H4 (cell line): ENCODE data around the gene MPL. TPM values are rescaled to one million over a fixed set of nuclear protein-coding genes. Genes with fewer than 3 reads are reported as not detected.
A peak's percentile ranks its signal among the peaks of the same experiment; 100 is the strongest.
"Not testable (repeated sequence)": the region's sequence is repeated elsewhere in the genome, so short reads cannot be mapped to it uniquely, and the experiment has no call there.

Experiments used
- DNase-seq: peaks from one replicate; pipeline ENCODE4 v3.0.0-alpha.2; 2015; ENCODE audit warnings: low spot score
- total RNA-seq: library from RNA; depleted of rRNA; stranded (reverse); fragments of >200 nt; shearing (Covaris generic); gene quantifications from 2 replicates; pipeline ENCODE4 v1.2.3, GENCODE V29; 2014; rRNA removed

The MPL gene
- total RNA-seq, 1 experiment from 2014 or later, result not detected

- no peak for DNase-seq
Observed at GRCh38 chr1:43377831-43378230, 40.2 kb downstream of the MPL start.

GRCh38 chr1:43379476-43379875 lies 41.9 kb downstream of the MPL start:
- no peak for DNase-seq

- no peak for DNase-seq
Observed at GRCh38 chr1:43381612-43382011, 44.0 kb downstream of the MPL start.

GRCh38 chr1:43382027-43382779 lies 44.6 kb downstream of the MPL start:
- no peak for DNase-seq

GRCh38 chr1:43383449-43383848 lies 45.8 kb downstream of the MPL start:
- DNase-seq, result no peak

GRCh38 chr1:43386676-43387075 lies 49.1 kb downstream of the MPL start:
- no peak for DNase-seq

GRCh38 chr1:43387976-43388599 lies 50.5 kb downstream of the MPL start:
- DNase-seq, result no peak

GRCh38 chr1:43388613-43389012 lies 51.0 kb downstream of the MPL start:
- no peak for DNase-seq

GRCh38 chr1:43389326-43390313 lies 52.0 kb downstream of the MPL start, which contains the start of the genes MED8 and SZT2:
MED8 (minus strand) TSS chr1:43389800; CDS start chr1:43389764, 36 bp downstream.
SZT2 (plus strand) TSS chr1:43389899; CDS start chr1:43389969, 70 bp downstream.
- peak; percentile 91 for DNase-seq

- no peak for DNase-seq
Observed at GRCh38 chr1:43392702-43393101, 55.1 kb downstream of the MPL start.

GRCh38 chr1:43395523-43395922 lies 57.9 kb downstream of the MPL start:
- DNase-seq, result no peak

- DNase-seq, result no peak
Observed at GRCh38 chr1:43396059-43396458, 58.4 kb downstream of the MPL start.

GRCh38 chr1:43398227-43398626 lies 60.6 kb downstream of the MPL start:
- DNase-seq, result no peak

- DNase-seq, result not testable (repeated sequence)
Observed at GRCh38 chr1:43400441-43400840, 62.8 kb downstream of the MPL start.

- no peak for DNase-seq
Observed at GRCh38 chr1:43402089-43402865, 64.7 kb downstream of the MPL start.

Other genes starting within 250 kb of the MPL start
- gene EBNA1BP2, start 165.5 kb upstream of the MPL start, total RNA-seq, result 211 and 219 TPM in 2 replicates
- gene CFAP57, start 165.5 kb upstream of the MPL start, total RNA-seq, result 1.1 and 1.2 TPM in 2 replicates
- not detected in 2 replicates for gene TMEM125, start 67.8 kb upstream of the MPL start, total RNA-seq
- not detected in 2 replicates for gene C1orf210, start 52.2 kb upstream of the MPL start, total RNA-seq
- 0.04 TPM in 1 of 2 replicates, not detected in the other for gene TIE1, start 36.8 kb upstream of the MPL start, total RNA-seq
- gene CDC20, start 21.2 kb downstream of the MPL start, total RNA-seq, result 313 and 327 TPM in 2 replicates
- gene ELOVL1, start 30.2 kb downstream of the MPL start, total RNA-seq, result 120 and 138 TPM in 2 replicates
- 113 and 119 TPM in 2 replicates for gene MED8, start 52.0 kb downstream of the MPL start, total RNA-seq
- gene SZT2, start 52.1 kb downstream of the MPL start, total RNA-seq, result 4.2 and 6.3 TPM in 2 replicates
- 32.4 and 35.1 TPM in 2 replicates for gene HYI, start 116.1 kb downstream of the MPL start, total RNA-seq
- 8.5 and 11.6 TPM in 2 replicates for gene PTPRF, start 193.1 kb downstream of the MPL start, total RNA-seq